CD4-positive, CD25-positive, alpha-beta regulatory T cell (primary cell): ENCODE data around the gene PABPC3. TPM values are rescaled to one million over a fixed set of nuclear protein-coding genes. Genes with fewer than 3 reads are reported as not detected.

Experiments used
- ATAC-seq, 2 donors: fragments of 150-1000 bp; cut with Tn5 transposase; one replicate each; pipeline ENCODE4 v1.10.0; 2021; ENCODE audit warnings: low read depth in 2 of 2, moderate number of reproducible peaks in 2 of 2, moderate library complexity in 1 of 2
- DNase-seq, 3 donors: peaks; one replicate each; pipeline versions ENCODE4 v3.0.0 to v3.0.0-alpha.2; 2012 to 2022; ENCODE audit warnings: mixed read lengths in 1 of 3
- H3K27ac ChIP-seq: one replicate; pipeline ENCODE4 v1.7.0; 2013; ENCODE audit warnings: mild to moderate bottlenecking, low read length; ENCODE audit not compliant: insufficient read depth, poor library complexity, severe bottlenecking
- H3K27me3 ChIP-seq: one replicate; pipeline ENCODE4 v1.7.0; 2013; ENCODE audit warnings: low read length; ENCODE audit not compliant: control insufficient read depth, insufficient read depth
- H3K36me3 ChIP-seq: one replicate; pipeline ENCODE4 v1.7.0; 2013; ENCODE audit warnings: mild to moderate bottlenecking, low read length, moderate library complexity; ENCODE audit not compliant: control insufficient read depth, insufficient read depth
- H3K4me1 ChIP-seq: 2 replicates; pipeline ENCODE4 v1.7.0; 2013; ENCODE audit warnings: mild to moderate bottlenecking, low read length; ENCODE audit not compliant: insufficient read depth, control insufficient read depth, poor library complexity, severe bottlenecking
- H3K4me3 ChIP-seq: one replicate; pipeline ENCODE4 v1.7.0; 2013; ENCODE audit warnings: low read depth, mild to moderate bottlenecking, low read length, moderate library complexity
- H3K9me3 ChIP-seq, 2 experiments: 1 replicate in 1 of 2; 2 replicates in 1 of 2; pipeline ENCODE4 v1.7.0; 2013; ENCODE audit warnings: low read length in 2 of 2, mild to moderate bottlenecking in 1 of 2, moderate library complexity in 1 of 2; ENCODE audit not compliant: control insufficient read depth in 2 of 2
- H3K27ac Mint-ChIP-seq, 3 donors: one replicate each; pipeline ENCODE4 v1.8.0; 2020 to 2022; ENCODE audit warnings: mild to moderate bottlenecking in 3 of 3, mixed read lengths in 3 of 3, moderate library complexity in 2 of 3
- H3K27me3 Mint-ChIP-seq: one replicate; pipeline ENCODE4 v1.8.0; 2022; ENCODE audit warnings: mild to moderate bottlenecking, mixed read lengths
- H3K36me3 Mint-ChIP-seq: one replicate; pipeline ENCODE4 v1.8.0; 2020; ENCODE audit warnings: mixed read lengths
- H3K4me1 Mint-ChIP-seq, 4 donors: one replicate each; pipeline ENCODE4 v1.8.0; 2020 to 2022; ENCODE audit warnings: mixed read lengths in 4 of 4, mild to moderate bottlenecking in 1 of 4
- H3K4me3 Mint-ChIP-seq, 4 donors: one replicate each; pipeline ENCODE4 v1.8.0; 2020 to 2022; ENCODE audit warnings: mild to moderate bottlenecking in 4 of 4, mixed read lengths in 4 of 4, moderate library complexity in 3 of 4
- H3K9me3 Mint-ChIP-seq, 7 donors: one replicate each; pipeline ENCODE4 v1.8.0; 2020 to 2022; ENCODE audit warnings: mixed read lengths in 7 of 7, mild to moderate bottlenecking in 3 of 7, moderate library complexity in 2 of 7
- polyA plus RNA-seq, 4 donors: library from polyadenylated mRNA; unstranded; fragments of 300-500 nt; fragmentation: Illumina TruSeq; gene quantifications; one replicate each; pipeline ENCODE4 v1.2.3, GENCODE V29; 2021
- total RNA-seq: library from RNA; stranded (reverse); gene quantifications from one replicate; pipeline ENCODE4 v1.2.3, GENCODE V29; 2022

The PABPC3 gene
- 0.22 TPM for total RNA-seq
- polyA plus RNA-seq, result under 1 TPM; 0.08 to 0.18 (median 0.12) TPM

DNA sequence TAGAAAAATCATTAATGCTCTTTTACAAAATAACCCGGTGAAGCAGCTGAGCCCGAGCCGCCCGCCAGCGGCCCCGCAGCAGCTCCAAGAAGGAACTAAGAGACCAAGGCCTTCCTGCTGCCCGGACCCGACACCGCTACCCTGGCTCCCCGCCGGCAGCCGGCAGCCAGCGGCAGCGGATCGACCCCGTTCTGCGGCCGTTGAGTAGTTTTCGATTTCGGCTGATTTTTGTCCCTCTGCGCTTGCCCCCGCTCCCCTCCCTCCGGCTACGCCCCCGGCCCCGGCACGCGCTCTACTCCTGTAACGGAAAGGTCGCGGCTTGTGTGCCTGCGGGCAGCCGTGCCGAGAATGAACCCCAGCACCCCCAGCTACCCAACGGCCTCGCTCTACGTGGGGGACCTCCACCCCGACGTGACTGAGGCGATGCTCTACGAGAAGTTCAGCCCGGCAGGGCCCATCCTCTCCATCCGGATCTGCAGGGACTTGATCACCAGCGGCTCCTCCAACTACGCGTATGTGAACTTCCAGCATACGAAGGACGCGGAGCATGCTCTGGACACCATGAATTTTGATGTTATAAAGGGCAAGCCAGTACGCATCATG, at the start of gene PABPC3:
Gene PABPC3, plus strand, starts transcription at position 286 of the 603 bp plus-strand sequence. Its CDS starts 63 bp downstream, at position 349.
- Histone ChIP-seq H3K27me3 (peaks cover 2% of the 10 kb centered on the region), H3K27ac (no peak within 1 kb of the TSS), H3K4me1 (no peaks in the 10 kb centered on the region), H3K9me3 (no peaks in the 10 kb centered on the region), H3K4me3 (no peak within 1 kb of the TSS), H3K36me3 (no peaks in the 10 kb centered on the region)
- Mint-ChIP-seq H3K27me3 (peaks cover 38% of the 10 kb centered on the region), H3K27ac (no peak within 1 kb of the TSS), H3K9me3 (peaks cover 0 to 2% (median 0%) of the 10 kb centered on the region in 7 donors), H3K4me1 (peaks cover 0 to 7% (median 0%) of the 10 kb centered on the region in 4 donors), H3K4me3 (peak within 1 kb of the TSS in 2 of 4 donors; percentile 41 to 43), H3K36me3 (no peaks in the 10 kb centered on the region)
- ATAC-seq, result no peak
- DNase-seq, result peak in 1 of 3 donors; percentile 1

DNA sequence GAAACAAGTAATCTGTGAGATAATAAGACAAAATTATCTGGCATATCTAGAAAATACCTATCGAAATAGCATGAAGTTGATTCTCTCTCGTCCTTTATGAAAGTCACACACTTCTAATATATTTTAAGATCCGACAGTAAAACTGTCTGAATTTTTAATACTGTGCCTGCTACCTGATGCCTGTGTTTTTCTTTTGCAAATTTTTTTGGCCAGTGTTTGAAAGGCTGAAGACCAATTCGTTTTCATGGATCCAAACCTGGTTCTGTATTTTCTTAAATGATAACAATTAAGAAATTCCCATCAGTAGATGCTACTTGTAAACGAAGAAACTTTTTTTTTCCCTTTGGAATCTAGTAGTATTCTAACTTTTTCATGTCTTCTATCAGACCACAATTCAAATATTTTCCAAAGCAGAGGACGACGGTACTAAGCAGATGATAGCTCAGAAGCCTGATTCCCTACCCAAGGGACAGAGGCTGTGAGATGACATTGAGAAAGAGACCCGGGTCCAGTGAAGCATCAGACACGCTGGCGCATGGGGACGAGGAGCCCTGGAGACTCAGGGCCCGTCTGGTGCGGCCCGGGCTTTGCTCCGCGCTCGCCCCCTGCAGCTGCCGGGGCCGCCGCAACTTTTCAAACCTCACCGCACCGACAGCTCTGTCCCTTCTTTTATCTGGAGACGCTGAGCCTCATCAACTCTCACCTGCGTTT, 49.5 kb upstream of the PABPC3 start:
- Histone ChIP-seq H3K27ac (no peak overlapping the region), H3K4me1 (no peaks in the 10 kb centered on the region), H3K4me3 (no peak overlapping the region), H3K36me3 (no peaks in the 10 kb centered on the region), H3K27me3 (peaks cover 31% of the 10 kb centered on the region), H3K9me3 (peaks cover 0 to 3% of the 10 kb centered on the region in 2 experiments)
- peaks cover 0 to 7% (median 2%) of the 10 kb centered on the region in 4 donors for H3K4me1 Mint-ChIP-seq
- ATAC-seq, result no peak
- peaks cover 0 to 16% (median 6%) of the 10 kb centered on the region in 7 donors for H3K9me3 Mint-ChIP-seq
- peaks cover 80% of the 10 kb centered on the region for H3K27me3 Mint-ChIP-seq
- H3K4me3 Mint-ChIP-seq, result peak overlapping the region in 1 of 4 donors; percentile 48
- no peak overlapping the region for H3K27ac Mint-ChIP-seq
- DNase-seq, result no peak
- H3K36me3 Mint-ChIP-seq, result no peaks in the 10 kb centered on the region

- H3K36me3 Mint-ChIP-seq, result no peaks in the 10 kb centered on the region
- peaks cover 31% of the 10 kb centered on the region for H3K27me3 ChIP-seq
- no peak for ATAC-seq
Measured at GRCh38 chr13:25046985-25047511, 48.9 kb upstream of the PABPC3 start.

GRCh38 chr13:25051065-25051464, 44.9 kb upstream of the PABPC3 start:
- no peaks in the 10 kb centered on the region for H3K36me3 ChIP-seq
- Mint-ChIP-seq H3K36me3 (no peaks in the 10 kb centered on the region), H3K27ac (no peak overlapping the region), H3K27me3 (peaks cover 66% of the 10 kb centered on the region), H3K4me1 (peaks cover 0 to 7% (median 2%) of the 10 kb centered on the region in 4 donors), H3K9me3 (peaks cover 0 to 19% (median 8%) of the 10 kb centered on the region in 7 donors), H3K4me3 (no peak overlapping the region)
- no peak overlapping the region for H3K27ac ChIP-seq
- no peak overlapping the region for H3K4me3 ChIP-seq
- H3K4me1 ChIP-seq, result no peaks in the 10 kb centered on the region
- no peak for ATAC-seq
- DNase-seq, result no peak
- peaks cover 16% of the 10 kb centered on the region for H3K27me3 ChIP-seq
- peaks cover 0 to 3% of the 10 kb centered on the region in 2 experiments for H3K9me3 ChIP-seq

More at GRCh38 chr13:25046985-25047511, 48.9 kb upstream of the PABPC3 start:
- H3K4me3 Mint-ChIP-seq, result no peak overlapping the region
- peaks cover 0 to 7% (median 2%) of the 10 kb centered on the region in 4 donors for H3K4me1 Mint-ChIP-seq
- no peaks in the 10 kb centered on the region for H3K36me3 ChIP-seq
- no peaks in the 10 kb centered on the region for H3K4me1 ChIP-seq
- H3K4me3 ChIP-seq, result no peak overlapping the region
- peaks cover 0 to 17% (median 8%) of the 10 kb centered on the region in 7 donors for H3K9me3 Mint-ChIP-seq
- H3K27ac ChIP-seq, result no peak overlapping the region
- H3K9me3 ChIP-seq, result peaks cover 0 to 3% of the 10 kb centered on the region in 2 experiments
- H3K27ac Mint-ChIP-seq, result no peak overlapping the region
- peaks cover 80% of the 10 kb centered on the region for H3K27me3 Mint-ChIP-seq
- no peak for DNase-seq

GRCh38 chr13:25059166-25059565, 36.8 kb upstream of the PABPC3 start:
- H3K36me3 ChIP-seq, result no peaks in the 10 kb centered on the region
- no peaks in the 10 kb centered on the region for H3K4me1 ChIP-seq
- no peak overlapping the region for H3K27ac Mint-ChIP-seq
- H3K27ac ChIP-seq, result no peak overlapping the region
- ATAC-seq, result no peak
- H3K4me3 ChIP-seq, result no peak overlapping the region
- no peak overlapping the region for H3K4me3 Mint-ChIP-seq
- peaks cover 0 to 6% (median 0%) of the 10 kb centered on the region in 7 donors for H3K9me3 Mint-ChIP-seq
- no peaks in the 10 kb centered on the region for H3K4me1 Mint-ChIP-seq
- H3K9me3 ChIP-seq, result no peaks in the 10 kb centered on the region
- DNase-seq, result no peak
- no peaks in the 10 kb centered on the region for H3K36me3 Mint-ChIP-seq
- no peaks in the 10 kb centered on the region for H3K27me3 ChIP-seq
- H3K27me3 Mint-ChIP-seq, result peaks cover 6% of the 10 kb centered on the region

DNA sequence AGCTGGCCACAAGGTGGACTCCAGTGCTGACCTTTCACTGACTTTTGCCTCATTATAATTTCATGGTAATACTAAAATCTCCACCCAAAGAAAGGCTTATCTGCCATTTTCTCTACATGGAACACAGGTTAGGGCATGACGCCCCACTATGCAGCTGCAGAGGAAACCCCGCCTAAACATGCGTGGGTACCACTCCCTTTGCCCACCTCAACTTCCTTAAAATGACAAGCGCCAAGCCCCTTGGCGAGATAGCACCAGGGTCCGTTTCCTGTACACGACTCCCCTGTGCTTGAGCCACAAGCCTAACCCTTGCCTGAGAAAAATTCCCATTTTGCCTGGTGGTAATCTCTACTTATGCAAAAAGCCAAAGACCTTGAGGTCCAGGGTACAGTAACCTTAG, 36.0 kb upstream of the PABPC3 start:
- no peak overlapping the region for H3K27ac ChIP-seq
- Mint-ChIP-seq H3K9me3 (peaks cover 0 to 5% (median 0%) of the 10 kb centered on the region in 7 donors), H3K27ac (no peak overlapping the region), H3K4me1 (no peaks in the 10 kb centered on the region), H3K36me3 (no peaks in the 10 kb centered on the region), H3K4me3 (no peak overlapping the region), H3K27me3 (peaks cover 5% of the 10 kb centered on the region)
- H3K9me3 ChIP-seq, result no peaks in the 10 kb centered on the region
- DNase-seq (no peak), ATAC-seq (no peak)
- no peak overlapping the region for H3K4me3 ChIP-seq
- no peaks in the 10 kb centered on the region for H3K36me3 ChIP-seq
- no peaks in the 10 kb centered on the region for H3K4me1 ChIP-seq
- H3K27me3 ChIP-seq, result peaks cover 2% of the 10 kb centered on the region

GRCh38 chr13:25062479-25062878, 33.5 kb upstream of the PABPC3 start:
- no peaks in the 10 kb centered on the region for H3K9me3 ChIP-seq
- peaks cover 5% of the 10 kb centered on the region for H3K27me3 Mint-ChIP-seq
- H3K36me3 ChIP-seq, result no peaks in the 10 kb centered on the region
- no peaks in the 10 kb centered on the region for H3K36me3 Mint-ChIP-seq
- no peak overlapping the region for H3K27ac ChIP-seq
- H3K4me1 Mint-ChIP-seq, result no peaks in the 10 kb centered on the region
- peaks cover 2% of the 10 kb centered on the region for H3K27me3 ChIP-seq
- no peak for DNase-seq
- H3K9me3 Mint-ChIP-seq, result peaks cover 0 to 5% (median 0%) of the 10 kb centered on the region in 7 donors
- H3K4me3 Mint-ChIP-seq, result no peak overlapping the region
- no peaks in the 10 kb centered on the region for H3K4me1 ChIP-seq
- no peak overlapping the region for H3K4me3 ChIP-seq
- ATAC-seq, result no peak
- no peak overlapping the region for H3K27ac Mint-ChIP-seq
